Stimulated activated CD8-positive, alpha-beta memory T cell treated with anti-CD3 and anti-CD28 coated beads, Interleukin-12 subunit alpha, Interleukin-12 subunit beta, amount 100 ng/mL, for 4 hours (primary cell): Measurements from ENCODE around the gene TSEN54.
"Not testable (repeated sequence)": the region's sequence is repeated elsewhere in the genome, so short reads cannot be mapped to it uniquely, and the experiment has no call there.

Experiments used
- DNase-seq: peaks from one replicate; pipeline ENCODE4 v3.0.0-alpha.2; 2020; ENCODE audit warnings: low read depth

The TSEN54 gene

DNA sequence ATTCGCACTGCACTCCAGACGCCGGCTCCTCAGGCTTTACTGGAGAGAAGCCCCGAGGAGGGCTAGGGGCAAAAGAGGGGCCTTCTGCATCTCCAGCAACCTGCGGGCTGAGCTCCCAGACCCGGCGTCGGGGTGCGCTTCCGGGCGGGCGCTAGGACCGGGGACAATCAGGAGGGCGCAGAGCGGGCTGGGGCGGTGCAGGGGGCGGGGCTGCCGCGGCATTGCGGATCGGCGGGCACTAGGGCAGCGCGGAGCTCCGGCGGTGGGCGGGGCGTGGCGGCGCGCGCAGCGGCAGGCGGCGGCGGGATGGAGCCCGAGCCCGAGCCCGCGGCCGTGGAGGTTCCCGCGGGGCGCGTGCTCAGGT lies at the start of gene TSEN54:
TSEN54 (plus strand) TSS at position 274 of the 364 bp plus-strand sequence; CDS start at position 307, 33 bp downstream.
- peak; percentile 92 for DNase-seq

DNA sequence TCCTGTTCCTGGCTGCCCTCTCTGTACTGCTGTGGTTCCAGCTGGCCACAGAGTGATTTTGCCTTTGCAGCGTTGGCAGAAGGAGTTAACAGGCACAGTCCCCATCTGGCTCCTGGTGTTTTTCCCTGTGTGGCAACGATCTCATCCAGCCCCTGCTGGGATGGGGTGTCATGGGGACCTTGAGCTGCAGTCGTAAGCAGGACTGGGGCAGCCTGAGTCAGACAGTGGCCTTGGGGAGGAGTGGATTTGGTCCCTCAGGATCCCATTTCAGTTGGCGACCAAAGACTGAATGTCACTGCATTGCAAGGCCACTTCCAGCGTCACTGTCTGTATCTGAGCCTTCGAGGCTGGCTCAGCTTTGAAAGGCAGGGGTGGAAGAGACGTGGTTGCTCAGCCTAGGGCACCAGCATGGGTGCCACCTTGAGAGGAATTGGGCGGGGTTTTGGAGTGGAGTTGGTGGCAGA lies 48.0 kb upstream of the TSEN54 start:
- no peak for DNase-seq

GRCh38 chr17:75468779-75469373 lies 47.5 kb upstream of the TSEN54 start:
- DNase-seq = no peak

GRCh38 chr17:75471207-75471606 lies 45.1 kb upstream of the TSEN54 start:
- DNase-seq = no peak

- no peak for DNase-seq
These were observed 44.2 kb upstream of the TSEN54 start for GRCh38 chr17:75472119-75472518.

- no peak for DNase-seq
These were observed 43.1 kb upstream of the TSEN54 start for GRCh38 chr17:75473246-75473645.

- DNase-seq = no peak
These were observed 41.6 kb upstream of the TSEN54 start for GRCh38 chr17:75474736-75475135.

- DNase-seq = no peak
These were observed 41.0 kb upstream of the TSEN54 start for GRCh38 chr17:75475144-75475835.

GRCh38 chr17:75475851-75476250 lies 40.5 kb upstream of the TSEN54 start:
- DNase-seq = no peak

- DNase-seq = no peak
These were observed 40.1 kb upstream of the TSEN54 start for GRCh38 chr17:75476271-75476671.

DNA sequence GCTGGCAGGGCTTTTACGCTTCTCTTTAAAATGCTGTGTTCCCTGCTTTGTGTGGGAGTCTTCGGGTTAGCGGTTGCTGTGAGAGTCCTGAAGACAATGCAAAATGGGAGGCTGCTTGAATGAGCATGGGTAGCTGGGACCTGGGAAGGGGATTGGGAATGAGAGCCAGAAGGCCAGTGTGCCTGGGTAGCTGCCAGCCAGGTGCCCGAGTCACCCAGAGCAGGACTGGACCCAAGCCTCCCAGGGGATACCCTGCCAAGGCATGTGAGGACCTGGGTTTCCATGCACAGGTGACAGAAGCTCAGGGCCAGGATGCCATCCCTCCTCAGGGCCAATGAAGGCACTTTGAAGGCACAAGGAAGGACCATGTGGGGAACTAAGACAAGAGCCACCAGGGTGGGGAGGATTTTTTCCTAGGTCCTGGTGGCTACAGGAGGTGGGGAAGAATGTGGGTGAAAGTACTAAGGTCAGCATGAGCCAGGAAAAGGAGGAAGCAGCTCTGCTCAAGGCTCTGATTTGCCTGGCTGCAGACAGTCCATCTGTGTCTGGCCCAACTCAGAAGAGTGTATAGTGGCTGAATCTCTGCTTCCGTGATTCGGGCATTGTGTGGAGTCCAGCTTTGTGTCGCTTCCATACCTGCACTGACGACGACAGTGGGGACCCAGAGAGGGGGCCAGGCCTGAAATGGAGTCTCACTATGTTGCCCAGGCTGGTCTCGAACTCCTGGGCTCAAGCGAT lies 39.4 kb upstream of the TSEN54 start:
- DNase-seq = no peak

GRCh38 chr17:75477490-75477862 lies 38.9 kb upstream of the TSEN54 start:
- not testable (repeated sequence) for DNase-seq

DNA sequence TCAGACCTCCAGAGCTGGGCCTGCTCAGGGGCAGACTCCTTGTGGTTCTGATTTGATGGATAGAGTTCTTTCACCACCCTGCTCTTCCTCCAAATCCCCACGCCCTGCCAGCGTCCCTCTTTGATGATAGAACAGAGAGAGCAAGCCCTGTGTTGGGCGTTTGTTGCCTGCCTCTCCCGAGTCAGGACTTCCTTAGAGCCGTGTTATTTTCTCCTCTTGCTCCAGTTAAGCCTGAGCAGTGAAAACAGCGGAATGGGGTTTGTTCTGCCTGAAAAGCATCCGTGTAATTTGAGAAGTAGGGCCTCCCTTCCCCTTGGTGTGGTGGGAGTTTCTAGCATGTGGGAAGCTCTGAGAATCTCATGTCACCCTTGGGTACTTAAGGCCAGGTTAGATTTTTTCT lies 37.8 kb upstream of the TSEN54 start:
- no peak for DNase-seq

DNA sequence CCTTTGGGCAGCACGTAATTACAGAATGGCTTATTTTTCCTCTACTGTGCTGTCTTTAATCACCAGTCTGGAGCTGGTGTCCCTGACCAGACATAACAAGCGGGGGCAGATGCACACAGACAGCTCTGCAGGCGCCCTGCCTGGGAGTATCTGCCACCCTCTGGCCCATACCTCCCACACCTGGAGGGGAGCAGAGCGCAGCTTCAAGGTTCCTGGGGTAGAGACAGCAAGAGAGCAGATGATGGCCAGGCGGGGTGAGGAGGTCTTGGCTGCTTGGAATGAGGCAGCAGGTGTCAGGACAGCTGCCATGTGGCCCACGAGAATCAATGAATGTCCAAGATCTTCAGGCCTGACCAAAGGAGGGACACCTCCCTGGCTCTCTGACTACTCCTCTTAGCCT lies 36.0 kb upstream of the TSEN54 start:
- DNase-seq = no peak

GRCh38 chr17:75481194-75482068 lies 34.9 kb upstream of the TSEN54 start:
- no peak for DNase-seq

DNA sequence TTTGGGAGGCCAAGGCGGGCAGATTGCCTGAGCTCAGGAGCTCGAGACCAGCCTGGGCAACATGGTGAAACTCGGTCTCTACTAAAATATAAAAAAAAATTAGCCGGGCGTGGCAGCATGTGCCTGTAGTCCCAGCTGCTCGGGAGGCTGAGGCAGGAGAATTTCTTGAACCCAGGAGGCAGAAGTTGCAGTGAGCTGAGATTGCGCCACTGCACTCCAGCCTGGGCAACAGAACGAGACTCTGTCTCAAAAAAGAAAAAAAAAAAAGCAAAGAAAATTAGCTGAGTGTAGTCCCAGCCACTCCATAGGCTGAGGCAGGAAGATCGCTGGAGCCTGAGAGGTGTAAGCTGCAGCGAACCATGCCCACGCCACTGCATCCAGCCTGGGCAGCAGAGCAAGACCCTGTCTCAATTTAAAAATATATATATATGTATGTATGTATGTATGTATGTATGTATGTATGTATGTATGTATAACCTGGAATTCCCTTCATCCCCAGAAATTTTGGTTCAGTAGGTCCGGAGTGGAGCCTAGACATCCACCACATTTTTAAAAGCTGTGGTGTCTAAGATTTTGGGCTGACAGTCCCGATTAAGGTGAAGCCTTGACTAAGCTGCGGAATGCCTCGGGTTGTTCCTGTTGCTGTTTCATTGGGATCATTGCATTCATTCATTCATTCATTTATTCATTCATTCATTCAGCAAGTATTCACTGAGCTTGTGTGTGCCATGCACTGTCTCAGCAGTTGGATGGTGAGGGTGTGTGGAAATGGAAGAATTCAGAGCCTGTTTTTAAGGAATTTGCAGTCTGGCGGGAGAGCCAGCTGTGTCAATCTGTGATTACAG lies 34.0 kb upstream of the TSEN54 start:
- DNase-seq = no peak

DNA sequence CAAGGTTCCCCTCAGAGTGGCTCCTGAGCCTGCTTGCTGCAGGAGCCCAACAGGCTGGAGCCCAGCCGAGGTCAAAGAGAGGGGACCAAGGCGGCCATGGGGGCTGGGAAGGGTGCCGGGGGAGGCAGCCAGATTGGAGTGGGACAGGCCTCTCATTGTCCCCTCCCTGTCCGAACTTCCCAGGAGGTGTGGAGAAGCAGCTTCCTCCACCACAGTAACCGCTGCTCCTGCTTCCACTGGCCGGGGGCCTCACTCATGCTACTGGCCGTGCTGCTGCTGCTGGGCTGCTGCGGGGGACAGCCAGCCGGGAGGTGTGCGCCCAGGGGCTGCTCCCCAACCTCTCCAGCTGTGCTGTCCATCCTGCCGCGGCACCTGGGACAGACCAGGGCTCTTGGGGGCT lies 30.6 kb upstream of the TSEN54 start:
- no peak for DNase-seq

- DNase-seq = no peak
These were observed 30.2 kb upstream of the TSEN54 start for GRCh38 chr17:75486151-75486550.

- no peak for DNase-seq
These were observed 29.4 kb upstream of the TSEN54 start for GRCh38 chr17:75486951-75487350.

- DNase-seq = peak; percentile 25
These were observed 28.8 kb upstream of the TSEN54 start for GRCh38 chr17:75487351-75488070.
